HG02852 (cell line): Measurements from ENCODE around the gene NRP2.

ENCODE experiments used
- ATAC-seq: cut with Tn5 transposase; IDR thresholded peaks from one replicate; pipeline ENCODE4 v1.9.1; 2021; ENCODE audit warnings: mild to moderate bottlenecking, moderate library complexity; ENCODE audit not compliant: unreplicated experiment

Gene NRP2

DNA sequence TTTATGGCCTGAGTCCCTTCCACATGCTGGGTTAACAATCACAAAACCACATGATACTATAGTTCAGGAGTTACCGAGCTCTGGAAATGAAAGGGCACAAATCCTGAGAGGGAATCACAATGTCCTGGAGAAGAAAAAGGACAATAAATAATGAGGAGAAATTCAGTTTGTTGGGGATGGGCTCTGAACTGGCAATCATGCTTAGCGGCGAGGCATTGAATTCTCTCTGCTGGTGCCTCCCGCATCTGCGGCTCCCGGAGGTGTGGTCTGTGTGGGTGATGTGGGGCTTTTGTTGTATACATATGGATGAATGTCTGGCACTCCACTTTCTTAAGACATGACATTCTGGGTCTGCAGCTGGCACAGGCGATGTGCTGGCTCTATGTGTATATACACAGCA is 46.1 kb downstream of the NRP2 start:
- ATAC-seq, result no peak

DNA sequence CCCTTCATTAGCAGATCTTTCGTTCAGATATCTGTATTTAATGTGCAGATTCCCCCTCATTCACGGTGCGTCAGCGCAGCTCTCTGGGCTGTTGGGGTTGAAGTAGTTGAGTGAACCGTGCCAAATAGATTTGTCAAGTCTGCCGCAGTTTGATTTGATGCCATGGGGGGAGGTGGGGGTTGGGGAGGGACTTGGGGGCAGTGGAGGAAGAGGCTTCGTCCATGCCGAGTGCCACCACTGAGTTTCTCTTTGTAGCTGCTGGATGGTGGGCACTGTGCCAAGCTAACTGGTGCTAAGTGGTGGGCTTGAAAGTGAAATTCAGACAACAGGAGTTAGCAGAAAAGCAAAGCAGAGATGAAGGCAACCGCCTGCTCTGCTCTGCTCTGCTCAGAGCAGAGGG is 47.9 kb downstream of the NRP2 start:
- ATAC-seq, result no peak

DNA sequence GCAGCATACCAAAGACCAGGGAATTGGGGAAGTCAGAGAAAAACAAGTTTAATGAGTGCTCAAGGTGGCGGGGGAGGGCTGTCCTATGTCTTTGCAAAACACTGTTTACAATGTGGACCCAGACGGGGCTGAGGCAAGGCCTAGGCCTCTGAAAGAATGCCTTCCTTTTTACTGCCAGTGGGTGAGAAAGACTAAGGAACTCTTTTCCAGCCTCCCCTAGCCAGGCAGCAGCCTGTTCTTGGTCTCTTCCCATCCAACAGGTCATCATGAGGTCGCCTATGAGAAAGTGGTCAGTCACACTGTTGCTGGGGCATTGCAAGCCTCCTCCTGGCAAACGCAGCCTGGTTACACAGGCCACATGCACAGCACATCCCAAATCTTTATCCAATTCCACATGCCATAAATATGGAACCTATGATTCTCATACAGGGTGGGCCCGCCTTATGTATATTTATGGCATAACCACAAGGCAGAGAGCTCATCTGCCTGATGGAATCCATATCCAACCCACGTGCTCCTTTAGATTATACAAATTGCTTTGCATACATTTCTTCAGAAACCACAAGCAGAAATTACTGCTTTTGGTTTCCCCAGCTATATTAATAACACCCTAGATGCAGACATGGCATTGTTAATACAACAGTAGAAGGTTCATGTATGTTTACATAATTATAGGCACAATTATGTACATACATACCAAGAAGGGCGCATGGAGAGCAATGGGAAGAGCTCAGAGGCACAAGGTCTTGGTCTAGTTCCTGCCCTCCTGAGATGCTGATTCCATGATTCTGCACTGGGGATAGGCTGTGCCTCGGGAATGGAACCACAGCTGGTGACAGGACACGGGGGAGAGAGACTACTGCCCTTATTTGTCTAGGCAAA is 48.6 kb downstream of the NRP2 start:
- peak; percentile 36 for ATAC-seq

DNA sequence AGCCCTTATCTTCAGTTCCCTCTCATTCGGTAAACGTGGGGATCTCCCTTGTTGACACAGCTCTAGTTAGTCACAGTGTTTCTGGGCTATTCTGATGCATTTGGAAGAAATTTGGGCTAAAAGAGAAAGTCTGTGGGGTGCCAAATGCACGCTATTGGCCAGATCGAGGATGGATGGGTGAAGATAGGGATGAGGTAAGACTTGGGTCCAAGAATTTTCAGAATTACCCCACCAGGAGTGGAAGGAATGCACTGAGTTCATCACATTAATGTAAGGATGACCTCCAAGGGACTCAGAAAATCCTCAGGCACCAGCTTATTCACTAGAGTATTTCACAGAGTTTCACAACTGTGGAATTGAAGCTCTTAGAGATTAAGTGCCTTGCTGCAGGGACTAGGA is 49.3 kb downstream of the NRP2 start:
- ATAC-seq, result peak; percentile 96

DNA sequence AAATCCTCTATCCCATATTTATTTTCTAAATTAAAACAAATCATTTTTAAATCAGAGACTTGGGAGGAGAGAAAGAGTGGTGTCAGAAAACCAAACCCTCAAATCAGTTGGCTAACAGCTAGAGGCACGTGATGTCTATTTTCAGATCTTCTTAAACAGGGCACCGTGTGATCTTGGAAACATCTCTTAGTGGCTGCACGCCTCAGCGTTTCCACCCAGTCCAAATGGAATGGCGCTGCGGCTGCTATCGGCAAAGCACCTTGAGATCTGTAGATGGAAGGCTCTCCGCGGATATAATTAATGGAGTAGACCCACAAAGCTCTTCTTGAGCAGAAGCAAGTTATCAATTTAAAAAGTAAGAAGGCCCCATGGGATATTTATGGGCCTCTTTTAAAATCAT is 50.0 kb downstream of the NRP2 start:
- ATAC-seq, result no peak

DNA sequence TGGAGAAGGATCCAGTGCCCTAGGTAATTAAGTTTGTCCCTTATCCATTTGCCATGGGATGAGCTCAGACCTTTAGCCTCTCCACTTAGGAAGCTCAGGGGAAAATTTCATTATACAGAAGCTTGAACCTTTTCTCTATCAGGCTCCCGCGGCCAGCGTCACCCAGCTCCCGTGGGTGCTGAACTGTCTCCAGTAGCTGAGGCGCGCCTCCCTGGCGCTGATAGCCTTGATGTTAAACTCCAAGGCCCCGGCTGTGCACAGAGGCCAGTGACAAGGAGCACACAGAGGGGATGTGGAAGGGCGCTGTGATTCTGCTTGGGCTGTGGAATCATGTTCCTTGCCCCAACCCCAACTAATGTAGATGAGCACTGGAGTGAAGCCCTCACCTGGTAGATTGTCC is 50.8 kb downstream of the NRP2 start:
- no peak for ATAC-seq

DNA sequence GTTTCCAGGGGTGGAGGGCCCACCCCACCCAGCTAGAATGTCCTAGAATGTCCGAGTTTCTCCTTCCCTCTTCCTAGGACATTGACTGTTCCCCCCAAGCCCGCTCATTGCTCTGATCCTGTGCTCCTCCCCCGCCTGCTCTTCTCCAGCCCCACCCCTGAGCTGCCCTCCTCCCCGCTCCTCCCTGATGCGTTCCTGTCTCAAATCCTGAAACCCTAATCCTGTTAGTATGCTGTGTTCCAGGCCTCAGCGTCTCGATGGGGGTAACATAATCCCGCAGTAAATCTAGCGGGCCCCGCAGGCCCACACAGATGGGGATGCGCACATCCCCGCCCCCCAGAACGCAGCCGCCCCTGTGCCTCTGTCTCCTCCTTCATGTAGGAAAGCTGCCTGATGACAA is 51.3 kb downstream of the NRP2 start:
- no peak for ATAC-seq

DNA sequence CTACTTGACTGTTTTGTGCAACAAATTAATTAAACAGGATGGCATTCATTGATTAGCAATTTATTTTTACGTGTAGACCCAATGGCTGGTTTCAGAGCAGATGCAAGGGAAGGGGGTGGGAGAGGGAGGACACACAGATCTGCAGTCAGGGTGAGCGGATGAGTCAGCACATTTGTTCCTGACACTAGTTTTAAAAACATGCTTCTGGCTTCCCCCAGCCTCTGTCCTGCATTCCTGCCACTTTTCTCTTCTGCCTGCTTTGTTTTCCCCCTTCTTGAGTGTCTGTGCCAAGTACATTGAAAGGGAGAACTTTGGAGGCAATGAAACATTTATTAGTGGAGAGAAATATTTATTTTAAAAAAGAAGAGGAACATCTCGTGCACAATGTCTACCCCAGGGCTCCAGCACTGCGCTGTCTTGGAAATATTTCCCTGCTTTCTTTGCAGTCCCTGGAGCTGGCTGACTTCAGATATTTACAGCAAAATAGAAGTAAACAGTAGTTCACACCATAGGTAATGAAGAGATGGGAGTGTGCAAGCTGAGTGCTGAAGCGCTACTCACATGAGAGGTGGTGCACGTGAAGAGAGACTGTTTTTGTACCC is 52.2 kb downstream of the NRP2 start:
- no peak for ATAC-seq

DNA sequence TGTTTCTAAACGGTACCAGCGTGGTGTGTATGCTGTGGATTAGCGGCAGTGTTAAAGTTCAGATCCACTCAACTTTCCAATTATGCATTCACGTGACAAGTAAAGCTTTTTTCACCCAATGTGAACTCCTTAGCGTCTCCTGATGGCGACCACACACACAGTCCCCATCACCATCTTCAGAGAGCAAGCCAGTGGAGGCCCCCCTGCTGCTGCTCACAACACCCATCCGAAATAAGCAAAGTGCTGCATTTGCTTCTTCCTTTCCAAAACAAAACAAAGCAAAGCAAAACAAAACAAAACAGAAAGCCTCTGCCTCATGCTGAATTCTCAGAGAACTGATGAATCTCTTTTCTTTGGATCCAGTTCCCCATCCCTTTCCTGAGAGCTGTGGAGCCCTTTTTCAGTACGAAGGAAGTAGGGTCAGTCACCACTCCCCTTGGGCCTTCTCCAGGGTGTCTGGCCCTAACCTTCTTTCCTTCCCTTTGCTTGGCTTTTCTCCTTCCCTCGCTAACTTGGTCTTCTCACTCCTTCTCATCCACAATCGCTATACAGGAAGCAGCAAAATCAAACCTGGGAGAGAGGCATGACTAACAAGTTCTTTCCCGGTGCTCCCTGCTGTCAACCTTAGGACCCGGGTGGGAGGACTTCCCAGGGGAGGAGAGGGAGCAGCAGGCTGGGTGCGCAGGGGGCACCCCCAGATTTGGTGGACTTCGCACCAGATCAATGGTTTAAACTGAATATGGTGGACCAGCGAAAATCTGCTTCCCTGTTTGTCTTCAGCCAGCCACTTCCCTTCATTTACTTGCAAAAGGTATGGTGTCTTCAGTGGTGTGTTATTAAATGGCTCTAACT is 56.0 kb downstream of the NRP2 start:
- no peak for ATAC-seq

DNA sequence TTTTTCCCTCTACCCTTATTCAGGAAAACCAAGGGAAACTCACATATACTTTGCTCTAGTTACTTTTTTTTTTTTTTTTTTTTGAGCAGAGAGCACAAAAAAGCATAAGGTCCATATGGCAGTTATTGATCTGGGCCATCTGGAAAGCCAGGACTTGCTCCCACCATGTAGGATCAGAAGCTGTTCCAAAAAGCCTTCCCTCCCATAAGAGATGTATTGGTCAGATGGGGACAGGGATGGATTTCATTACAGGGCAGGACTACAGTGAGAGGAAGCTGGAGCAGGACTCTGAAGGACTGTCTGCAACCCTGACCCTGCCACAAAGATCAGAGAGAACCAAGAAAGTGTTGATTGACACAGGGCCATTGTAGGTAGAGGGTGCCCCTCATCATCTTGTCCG is 57.3 kb downstream of the NRP2 start:
- no peak for ATAC-seq

DNA sequence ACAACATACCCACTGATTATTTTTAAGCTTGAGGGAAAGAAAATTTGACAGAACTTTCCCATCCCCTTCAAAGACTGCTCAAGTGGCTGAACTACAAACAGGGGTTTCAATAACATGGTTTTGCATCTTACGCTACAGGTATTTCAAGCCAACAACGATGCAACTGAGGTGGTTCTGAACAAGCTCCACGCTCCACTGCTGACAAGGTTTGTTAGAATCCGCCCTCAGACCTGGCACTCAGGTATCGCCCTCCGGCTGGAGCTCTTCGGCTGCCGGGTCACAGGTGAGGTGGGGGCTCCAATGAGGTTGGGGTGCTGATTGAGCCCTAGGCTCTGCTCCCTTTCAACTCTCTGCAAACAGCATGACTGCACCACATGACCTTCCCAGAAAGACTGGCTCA is 58.1 kb downstream of the NRP2 start:
- ATAC-seq, result no peak

DNA sequence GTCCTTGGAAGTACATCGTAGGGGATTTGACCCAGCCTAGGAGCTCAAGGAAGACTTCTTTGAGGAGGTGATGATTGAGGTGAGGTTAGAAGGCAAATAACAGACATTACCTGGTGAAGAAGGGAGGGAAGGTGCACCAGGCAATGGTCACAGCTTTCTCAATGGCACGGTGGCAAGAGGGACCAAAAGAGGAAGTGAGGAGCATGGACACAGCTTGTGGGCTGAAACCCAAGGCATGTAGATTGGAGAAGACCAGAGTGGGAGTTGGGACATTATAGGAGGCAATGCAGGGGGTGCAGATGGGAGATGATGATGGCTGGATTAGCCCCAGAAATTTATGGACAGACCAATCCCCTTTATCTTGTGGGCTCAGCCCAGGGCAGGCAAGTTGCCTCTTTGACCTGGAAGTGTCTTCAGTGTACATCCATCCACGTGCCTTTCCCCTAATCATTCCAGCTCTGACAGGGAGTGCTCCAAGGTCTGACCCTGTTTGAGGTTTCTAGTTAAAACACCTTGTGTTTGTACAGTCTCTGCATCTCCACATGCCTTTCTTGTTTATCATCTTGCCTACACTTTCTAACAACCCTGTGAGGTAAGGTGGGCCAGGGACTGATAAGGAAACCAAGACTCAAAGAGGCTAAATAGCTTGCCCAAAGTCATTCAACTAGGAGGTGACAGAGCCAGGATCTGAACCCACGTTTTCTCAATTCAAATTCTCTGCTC is 59.1 kb downstream of the NRP2 start:
- ATAC-seq, result no peak

DNA sequence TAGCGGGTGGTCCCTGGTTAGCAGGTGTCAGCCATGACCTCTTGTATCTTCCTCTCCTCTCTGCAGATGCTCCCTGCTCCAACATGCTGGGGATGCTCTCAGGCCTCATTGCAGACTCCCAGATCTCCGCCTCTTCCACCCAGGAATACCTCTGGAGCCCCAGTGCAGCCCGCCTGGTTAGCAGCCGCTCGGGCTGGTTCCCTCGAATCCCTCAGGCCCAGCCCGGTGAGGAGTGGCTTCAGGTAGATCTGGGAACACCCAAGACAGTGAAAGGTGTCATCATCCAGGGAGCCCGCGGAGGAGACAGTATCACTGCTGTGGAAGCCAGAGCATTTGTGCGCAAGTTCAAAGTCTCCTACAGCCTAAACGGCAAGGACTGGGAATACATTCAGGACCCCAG is 60.8 kb downstream of the NRP2 start:
- no peak for ATAC-seq

DNA sequence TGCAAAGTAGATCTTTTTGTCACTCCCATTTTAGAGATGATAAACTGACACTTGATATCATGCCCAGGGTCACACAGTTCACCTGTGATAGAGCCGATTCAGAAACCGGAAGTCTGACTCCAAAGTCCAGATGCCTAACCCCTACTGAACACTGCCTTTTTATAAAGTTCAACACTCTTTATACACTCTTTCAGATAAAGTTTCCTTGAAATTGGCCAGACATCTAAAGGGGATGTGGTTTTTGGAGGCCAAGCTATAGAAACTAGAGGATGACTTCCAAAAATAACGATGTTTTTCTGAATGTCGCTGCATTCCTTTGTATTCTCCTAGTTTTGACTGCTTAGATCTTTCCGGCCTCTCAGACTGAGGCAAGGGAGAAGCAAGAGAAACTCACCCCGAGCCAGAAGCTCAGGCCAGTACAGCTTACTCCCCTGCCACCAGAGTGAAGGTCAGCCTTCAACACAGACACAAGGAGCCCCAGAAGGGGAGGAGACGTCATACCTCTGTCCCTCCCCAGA is 61.8 kb downstream of the NRP2 start:
- ATAC-seq, result no peak

DNA sequence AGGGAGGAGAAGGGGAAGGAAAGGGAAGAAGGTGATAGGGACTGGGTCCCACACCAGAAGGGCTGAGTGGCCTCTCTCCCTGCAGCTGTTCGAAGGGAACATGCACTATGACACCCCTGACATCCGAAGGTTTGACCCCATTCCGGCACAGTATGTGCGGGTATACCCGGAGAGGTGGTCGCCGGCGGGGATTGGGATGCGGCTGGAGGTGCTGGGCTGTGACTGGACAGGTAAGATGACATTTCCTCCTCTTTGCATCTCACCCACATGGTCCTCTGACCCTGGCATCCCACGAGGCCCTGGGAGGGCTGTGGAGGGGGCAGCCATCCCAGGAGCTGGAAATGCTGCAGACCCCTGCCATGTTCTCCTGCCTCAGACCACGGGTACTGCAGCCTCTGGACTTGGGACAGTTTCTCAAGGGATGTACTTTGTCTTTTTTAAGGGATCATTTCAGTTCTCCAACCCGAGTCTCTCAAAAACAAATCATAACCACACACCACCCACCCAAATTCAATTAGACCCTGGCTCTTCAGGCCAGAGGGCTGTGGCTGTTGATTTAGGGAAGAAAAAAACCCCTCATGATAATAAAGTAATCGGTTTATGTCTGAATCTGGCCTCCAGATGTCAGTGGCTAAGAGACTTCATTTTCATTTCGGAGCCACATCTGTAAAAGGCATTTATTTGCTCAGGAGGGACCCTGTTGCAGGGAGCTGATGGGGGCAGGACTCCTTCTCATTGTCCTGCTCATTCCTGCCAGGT is 63.5 kb downstream of the NRP2 start:
- no peak for ATAC-seq

DNA sequence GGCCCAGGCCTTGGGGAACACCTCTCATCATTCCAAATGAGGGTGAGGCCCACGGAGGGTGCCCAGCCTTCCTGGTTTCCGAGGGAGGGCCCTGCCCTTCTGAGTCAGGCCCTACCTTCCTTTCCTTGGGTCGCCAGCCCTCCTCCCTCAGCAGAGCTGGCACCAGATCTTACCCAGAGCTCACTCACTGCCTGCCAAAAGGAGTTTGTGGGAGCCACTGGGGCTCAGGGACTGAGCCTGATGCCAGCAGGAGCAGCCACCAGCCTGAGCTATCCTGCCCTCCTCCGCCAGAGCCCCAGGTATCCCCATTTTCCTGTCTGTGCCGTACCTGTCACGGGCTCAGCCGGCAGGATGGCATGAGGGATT is 64.1 kb downstream of the NRP2 start:
- no peak for ATAC-seq

DNA sequence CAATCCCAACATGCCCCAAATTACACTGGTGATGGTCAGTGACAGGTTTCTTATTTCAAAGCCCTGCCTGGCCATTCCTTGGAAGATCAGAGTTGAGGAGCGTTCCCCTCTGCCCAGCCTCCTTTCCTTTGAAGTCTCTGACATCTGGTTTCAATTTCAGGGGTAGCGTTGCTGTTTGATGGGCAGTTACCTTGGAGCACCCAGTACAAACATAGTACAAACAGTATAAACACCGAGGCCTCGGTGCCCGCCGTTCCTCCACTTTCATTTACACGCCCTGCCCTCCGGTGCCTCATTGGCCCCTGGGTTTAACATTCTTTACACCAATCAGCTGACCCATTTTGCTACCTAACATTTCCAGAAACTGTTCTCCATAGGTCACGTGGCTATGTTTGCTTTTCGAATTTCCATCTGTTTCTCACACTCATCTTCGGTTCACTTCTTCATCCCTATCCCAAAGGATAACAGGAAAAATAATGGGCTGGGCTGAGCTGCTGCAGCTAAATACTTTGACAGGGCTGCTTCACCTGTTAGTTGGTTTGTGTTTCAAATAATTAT is 65.6 kb downstream of the NRP2 start:
- ATAC-seq, result no peak

DNA sequence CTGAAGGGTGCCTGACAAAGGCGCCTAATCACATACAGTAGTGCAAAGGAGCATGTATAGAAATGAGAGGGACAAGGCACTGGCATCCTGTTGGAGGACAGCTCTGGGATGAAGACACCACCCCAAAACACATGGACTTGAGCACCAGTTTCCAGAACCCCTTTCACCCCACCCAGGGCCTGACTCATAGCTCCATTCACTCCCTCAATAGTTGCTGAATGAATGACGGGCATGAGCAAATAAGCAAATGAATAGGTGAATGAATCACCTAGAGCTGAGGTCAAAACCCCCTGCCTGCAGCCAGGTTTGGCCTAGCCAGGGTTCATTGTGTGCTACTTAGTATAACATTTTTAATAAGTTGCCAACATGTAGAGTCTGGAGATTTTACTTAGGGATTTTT is 66.3 kb downstream of the NRP2 start:
- ATAC-seq, result no peak

DNA sequence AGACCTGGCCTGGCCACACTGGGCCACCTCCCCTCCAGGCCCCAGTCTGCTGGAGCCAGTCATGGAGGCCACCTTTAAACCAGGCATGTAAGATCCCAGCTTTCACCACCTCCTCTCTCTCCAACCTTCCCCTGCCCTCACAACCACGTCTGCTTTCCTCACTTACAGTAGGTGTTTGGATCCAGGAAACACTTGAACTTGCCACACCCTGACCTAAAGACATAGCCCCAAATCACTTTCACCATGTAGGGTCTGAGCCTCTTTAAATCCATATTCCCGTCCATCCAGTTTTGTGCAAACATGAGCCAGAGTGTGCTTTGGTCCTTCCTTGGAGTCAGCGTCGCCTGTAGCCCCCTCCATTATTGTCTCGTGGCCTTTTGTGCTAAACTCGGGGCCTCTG is 66.8 kb downstream of the NRP2 start:
- ATAC-seq, result no peak

DNA sequence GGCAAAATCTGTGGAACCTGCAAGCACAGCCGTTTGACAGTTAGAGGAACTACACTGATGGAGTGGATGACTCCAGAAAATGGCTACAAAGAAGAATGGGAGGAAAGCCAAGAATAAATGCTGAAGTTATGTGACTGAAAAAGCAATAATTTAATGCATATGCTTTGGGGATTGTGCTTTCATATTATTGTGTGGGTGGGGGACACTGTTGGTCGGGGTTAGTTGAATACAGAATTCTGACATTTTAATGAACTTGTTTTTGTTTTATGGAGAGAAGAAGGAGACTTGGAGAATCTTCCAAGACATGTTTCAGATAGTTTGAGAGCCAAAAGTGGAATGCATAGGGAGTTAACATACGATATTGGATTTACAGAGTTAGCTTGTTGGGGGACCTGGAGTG is 68.5 kb downstream of the NRP2 start:
- no peak for ATAC-seq
